Large intestine (tissue), 3 donors: ENCODE results near the gene SEMA4D. TPM values are rescaled to one million over a fixed set of nuclear protein-coding genes. Genes with fewer than 3 reads are reported as not detected.

Source experiments
- DNase-seq, 2 donors: peaks; one replicate each; pipeline versions ENCODE4 v3.0.0 to v3.0.0-alpha.2; 2013
- H3K27ac ChIP-seq: one replicate; pipeline ENCODE4 v1.5.1; 2013; ENCODE audit warnings: low read length
- H3K27me3 ChIP-seq: 2 replicates; pipeline ENCODE4 v1.6.1; 2013; ENCODE audit warnings: low read length; ENCODE audit not compliant: control insufficient read depth, insufficient read depth
- H3K36me3 ChIP-seq: 2 replicates; pipeline ENCODE4 v1.6.1; 2013; ENCODE audit warnings: low read length; ENCODE audit not compliant: control insufficient read depth, insufficient read depth
- H3K4me1 ChIP-seq: one replicate; pipeline ENCODE4 v1.6.1; 2013; ENCODE audit warnings: low read length; ENCODE audit not compliant: control insufficient read depth, insufficient read depth
- H3K4me3 ChIP-seq: one replicate; pipeline ENCODE4 v1.5.1; 2013; ENCODE audit warnings: low read length
- H3K9me3 ChIP-seq: one replicate; pipeline ENCODE4 v1.6.1; 2013; ENCODE audit warnings: mild to moderate bottlenecking, low read depth, low read length, moderate library complexity; ENCODE audit not compliant: control insufficient read depth
- WGBS: methylation state at CpG from one replicate; pipeline ENCODE4 v1.1.5; 2013; ENCODE audit warnings: low lambda C conversion rate; ENCODE audit not compliant: insufficient coverage; 5-methylcytosine and 5-hydroxymethylcytosine counted together
- polyA plus RNA-seq: library from polyadenylated mRNA; unstranded; fragments of 120-200 nt; gene quantifications from one replicate; pipeline ENCODE4 v1.2.1, GENCODE V29; 2013

SEMA4D gene
- polyA plus RNA-seq, 1 donor, result 32.8 TPM

GRCh38 chr9:89440548-89440947 is 57.4 kb downstream of the SEMA4D start:
- peaks cover 10% of the 10 kb centered on the region for H3K4me1 ChIP-seq
- H3K4me3 ChIP-seq, result no peak overlapping the region
- no peaks in the 10 kb centered on the region for H3K27me3 ChIP-seq
- DNase-seq, result no peak
- H3K9me3 ChIP-seq, result no peaks in the 10 kb centered on the region
- no CpG with 5 or more reads among the region's 7 CpGs for WGBS
- no peak overlapping the region for H3K27ac ChIP-seq
- H3K36me3 ChIP-seq, result peaks cover 5% of the 10 kb centered on the region

DNA sequence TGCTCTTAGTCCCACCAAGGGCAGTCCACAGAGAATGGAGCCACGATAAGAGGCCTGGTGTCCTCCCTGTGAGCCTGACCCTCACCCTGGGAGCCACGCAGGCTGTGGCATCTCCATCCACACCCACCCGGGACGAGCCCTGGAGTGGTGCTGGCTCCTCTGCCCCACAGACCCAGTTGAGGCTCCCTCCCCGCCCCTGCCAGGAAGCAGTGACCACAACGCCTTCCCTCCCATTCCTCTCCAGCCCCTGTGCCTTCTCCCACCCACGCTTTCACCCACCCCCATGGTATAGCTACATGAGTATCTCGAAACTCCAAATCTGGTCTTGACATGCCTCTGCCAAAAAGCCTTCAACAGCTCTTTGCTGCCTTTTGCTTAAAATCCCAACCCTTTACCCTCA is 57.9 kb downstream of the SEMA4D start:
- peaks cover 15% of the 10 kb centered on the region for H3K4me1 ChIP-seq
- no peak for DNase-seq
- no peak overlapping the region for H3K4me3 ChIP-seq
- no peak overlapping the region for H3K27ac ChIP-seq
- no peaks in the 10 kb centered on the region for H3K9me3 ChIP-seq
- no peaks in the 10 kb centered on the region for H3K27me3 ChIP-seq
- peaks cover 4% of the 10 kb centered on the region for H3K36me3 ChIP-seq
- WGBS, result no CpG with 5 or more reads among the region's 8 CpGs

DNA sequence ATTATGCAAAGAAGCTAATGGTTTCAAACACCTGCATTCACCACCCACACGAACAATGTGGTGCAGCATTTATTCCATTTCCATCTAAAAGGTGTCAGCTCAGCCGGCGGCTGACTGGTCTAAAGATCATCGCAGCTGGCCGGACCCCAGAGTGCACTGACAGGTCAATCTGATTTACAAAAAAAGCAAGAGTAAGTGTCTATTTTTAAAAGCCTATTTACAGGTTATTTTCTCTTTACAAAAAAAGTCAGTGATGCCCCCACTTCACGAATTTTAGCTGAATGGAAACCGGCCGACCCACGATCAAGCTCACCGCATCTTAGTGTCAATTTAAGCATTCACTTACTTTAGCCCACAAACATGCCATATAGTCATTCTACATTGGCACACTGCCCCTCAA is 58.3 kb downstream of the SEMA4D start:
- Histone ChIP-seq H3K27ac (no peak overlapping the region), H3K4me3 (no peak overlapping the region), H3K4me1 (peaks cover 17% of the 10 kb centered on the region), H3K36me3 (peaks cover 2% of the 10 kb centered on the region), H3K9me3 (no peaks in the 10 kb centered on the region), H3K27me3 (no peaks in the 10 kb centered on the region)
- 67% methylated on average over 1 of the region's 10 CpGs for WGBS
- DNase-seq, result no peak

GRCh38 chr9:89438194-89438593 is 59.7 kb downstream of the SEMA4D start:
- Histone ChIP-seq H3K27me3 (no peaks in the 10 kb centered on the region), H3K4me1 (peaks cover 17% of the 10 kb centered on the region), H3K4me3 (no peak overlapping the region), H3K9me3 (no peaks in the 10 kb centered on the region), H3K36me3 (peaks cover 2% of the 10 kb centered on the region), H3K27ac (no peak overlapping the region)
- no CpG with 5 or more reads among the region's 7 CpGs for WGBS
- DNase-seq, result no peak

DNA sequence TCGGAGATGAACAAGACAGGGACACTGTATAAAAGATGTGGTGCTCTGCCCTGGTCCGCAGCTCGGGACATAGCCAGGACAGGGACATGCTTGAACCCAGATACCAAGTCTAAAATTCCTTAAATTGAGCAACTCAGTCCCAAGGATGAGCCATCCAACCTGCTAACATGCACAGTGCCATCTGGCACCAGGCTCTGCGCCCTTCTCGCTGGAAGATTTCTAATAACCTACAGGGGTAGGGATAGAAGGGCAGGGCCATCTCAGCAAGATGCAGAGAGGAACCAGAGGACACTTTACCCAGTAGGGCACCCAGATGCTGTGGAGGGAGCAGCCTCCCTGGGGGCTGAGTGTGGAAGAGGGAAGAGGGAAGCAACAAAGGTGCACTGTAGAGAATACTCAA is 60.1 kb downstream of the SEMA4D start:
- Histone ChIP-seq H3K4me3 (no peak overlapping the region), H3K36me3 (peaks cover 2% of the 10 kb centered on the region), H3K27ac (no peak overlapping the region), H3K9me3 (no peaks in the 10 kb centered on the region), H3K4me1 (peaks cover 17% of the 10 kb centered on the region), H3K27me3 (no peaks in the 10 kb centered on the region)
- no peak for DNase-seq
- WGBS, result no CpG with 5 or more reads among the region's 5 CpGs

DNA sequence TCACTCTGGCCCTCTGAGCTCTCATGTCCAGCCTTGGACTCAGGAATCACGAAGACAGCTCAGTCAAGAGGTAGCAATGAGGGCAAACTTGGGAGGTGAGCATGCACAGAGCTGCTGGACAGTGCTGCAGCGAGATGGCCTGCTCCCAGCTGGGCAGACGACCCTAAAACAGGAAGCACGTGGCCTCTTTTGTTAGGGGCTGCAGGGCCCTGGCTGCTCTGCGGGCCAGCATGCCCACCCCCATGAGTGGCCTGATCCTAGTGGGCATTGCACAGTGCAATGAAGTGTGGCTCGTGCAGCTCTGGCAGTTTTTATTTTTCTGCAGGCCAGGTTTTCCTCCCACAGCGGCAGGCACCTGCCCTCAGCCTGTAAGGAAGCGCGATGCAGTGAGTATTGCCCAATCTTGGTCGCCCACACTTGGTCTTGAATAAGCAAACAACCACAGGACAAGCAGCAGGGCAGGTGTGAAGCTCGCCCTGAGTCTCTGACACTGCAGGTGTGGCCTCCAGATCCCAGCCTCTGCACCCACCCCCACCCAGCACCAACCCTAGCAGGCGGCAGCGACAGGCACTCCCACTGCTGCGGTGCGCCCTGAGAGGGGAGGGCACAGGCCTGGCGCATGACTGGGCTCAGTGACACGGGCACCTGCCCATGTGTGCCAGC is 60.8 kb downstream of the SEMA4D start:
- Histone ChIP-seq H3K36me3 (peaks cover 2% of the 10 kb centered on the region), H3K27me3 (no peaks in the 10 kb centered on the region), H3K27ac (no peak overlapping the region), H3K4me3 (no peak overlapping the region), H3K9me3 (no peaks in the 10 kb centered on the region), H3K4me1 (peaks cover 17% of the 10 kb centered on the region)
- DNase-seq, result peak; percentile 26 to 60
- no CpG with 5 or more reads among the region's 17 CpGs for WGBS

- DNase-seq, result no peak
- WGBS, result no CpG with 5 or more reads among the region's 13 CpGs
- Histone ChIP-seq H3K36me3 (no peaks in the 10 kb centered on the region), H3K27ac (no peak overlapping the region), H3K27me3 (no peaks in the 10 kb centered on the region), H3K9me3 (no peaks in the 10 kb centered on the region), H3K4me3 (no peak overlapping the region), H3K4me1 (peaks cover 11% of the 10 kb centered on the region)
Observed at GRCh38 chr9:89436326-89436725, 61.6 kb downstream of the SEMA4D start.

GRCh38 chr9:89435071-89435823 is 62.7 kb downstream of the SEMA4D start:
- H3K27me3 ChIP-seq, result no peaks in the 10 kb centered on the region
- no peaks in the 10 kb centered on the region for H3K36me3 ChIP-seq
- no peak overlapping the region for H3K27ac ChIP-seq
- H3K4me3 ChIP-seq, result no peak overlapping the region
- WGBS, result no CpG with 5 or more reads among the region's 11 CpGs
- peak; percentile 74 to 85 for DNase-seq
- no peaks in the 10 kb centered on the region for H3K9me3 ChIP-seq
- H3K4me1 ChIP-seq, result peaks cover 11% of the 10 kb centered on the region

GRCh38 chr9:89434636-89435035 is 63.3 kb downstream of the SEMA4D start:
- no peak for DNase-seq
- H3K9me3 ChIP-seq, result no peaks in the 10 kb centered on the region
- H3K36me3 ChIP-seq, result no peaks in the 10 kb centered on the region
- H3K4me1 ChIP-seq, result peaks cover 11% of the 10 kb centered on the region
- H3K27ac ChIP-seq, result no peak overlapping the region
- no peaks in the 10 kb centered on the region for H3K27me3 ChIP-seq
- no peak overlapping the region for H3K4me3 ChIP-seq

DNA sequence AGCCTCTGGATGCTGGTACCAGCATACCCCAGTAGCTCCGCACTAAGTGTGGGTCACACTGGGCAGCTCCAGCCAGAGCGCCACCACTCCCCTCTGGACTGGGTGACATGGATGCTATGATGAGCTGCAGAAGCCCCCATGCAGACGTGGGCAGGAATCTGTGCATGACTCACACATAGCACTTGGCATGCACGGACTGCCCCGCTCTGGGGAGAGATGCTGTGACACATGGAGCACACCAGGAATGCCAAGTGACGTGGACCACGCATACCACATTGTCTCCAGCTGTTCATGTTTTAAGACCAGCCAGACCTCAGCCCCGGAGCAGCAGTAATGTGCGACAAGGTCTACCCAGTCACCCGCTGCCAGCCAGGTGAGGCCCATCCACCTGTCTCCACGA is 64.1 kb downstream of the SEMA4D start:
- Histone ChIP-seq H3K27ac (no peak overlapping the region), H3K27me3 (no peaks in the 10 kb centered on the region), H3K9me3 (no peaks in the 10 kb centered on the region), H3K36me3 (no peaks in the 10 kb centered on the region), H3K4me3 (no peak overlapping the region), H3K4me1 (peaks cover 11% of the 10 kb centered on the region)
- WGBS, result no CpG with 5 or more reads among the region's 11 CpGs
- no peak for DNase-seq
